ENCODE measurements around the gene TREM2. TPM values are rescaled to one million over a fixed set of nuclear protein-coding genes. Genes with fewer than 3 reads are reported as not detected.

TREM2 gene
- total RNA-seq, 1 donor from 2014 or later, result not detected

GRCh38 chr6:41200901-41201763 lies 38.2 kb upstream of the TREM2 start, which contains the start of gene TREML2:
Gene TREML2, minus strand, starts transcription at chr6:41201149. Its CDS starts 141 bp downstream, at chr6:41201008.
- no peaks in the 10 kb centered on the region for H3K9me3 Mint-ChIP-seq
- H3K27ac Mint-ChIP-seq (ENCODE audit: unreplicated experiment), result no peak within 1 kb of the TSS
- H3K27me3 Mint-ChIP-seq (ENCODE audit: low read depth), result peaks cover 16% of the 10 kb centered on the region
- no peaks in the 10 kb centered on the region for H3K4me1 Mint-ChIP-seq
- no peak for TF ChIP-seq CTCF (conservative IDR thresholded peaks at IDR 0.05)
- H3K4me3 Mint-ChIP-seq, result no peak within 1 kb of the TSS
- H3K36me3 Mint-ChIP-seq (ENCODE audit: low read depth), result no peaks in the 10 kb centered on the region
- DNase-seq (ENCODE audit: low read depth, low spot score), result no peak

DNA sequence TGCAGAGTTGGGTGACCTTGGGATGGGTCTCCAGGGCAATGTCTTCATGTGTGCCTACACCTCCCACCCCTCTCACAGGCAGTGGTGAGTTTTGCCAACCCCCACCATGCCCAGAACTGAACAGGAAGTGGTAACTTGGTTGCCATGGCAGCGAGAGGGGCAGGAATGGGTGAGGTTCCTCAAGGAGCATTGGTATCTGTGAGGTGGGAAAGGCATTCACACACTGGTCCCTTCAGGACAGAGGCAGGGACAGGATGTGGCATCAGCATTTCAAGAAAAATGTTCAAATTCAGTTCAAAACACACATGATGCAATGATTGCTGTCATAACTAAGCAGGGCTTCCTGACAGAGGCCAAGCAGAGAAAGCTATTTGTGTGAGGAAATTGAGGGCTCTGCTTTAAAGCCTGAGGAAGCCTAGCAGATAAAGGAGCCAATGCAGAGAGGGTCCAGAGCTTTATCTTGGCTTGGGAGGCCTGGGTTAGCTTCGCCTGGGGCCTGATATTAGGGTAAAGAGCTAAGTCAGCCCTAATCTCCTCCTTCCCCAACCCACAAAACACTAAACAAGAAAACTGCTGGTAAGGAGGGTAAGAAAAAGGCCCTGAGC lies 37.5 kb upstream of the TREM2 start:
- no peak for DNase-seq (ENCODE audit: low read depth, low spot score)
- Mint-ChIP-seq H3K27ac (ENCODE audit: unreplicated experiment) (no peak overlapping the region), H3K36me3 (ENCODE audit: low read depth) (no peaks in the 10 kb centered on the region), H3K4me3 (no peak overlapping the region), H3K4me1 (no peaks in the 10 kb centered on the region), H3K27me3 (ENCODE audit: low read depth) (peaks cover 19% of the 10 kb centered on the region), H3K9me3 (no peaks in the 10 kb centered on the region)
- TF ChIP-seq CTCF (conservative IDR thresholded peaks at IDR 0.05), result no peak

- no peak overlapping the region for H3K27ac Mint-ChIP-seq (ENCODE audit: unreplicated experiment)
- TF ChIP-seq CTCF (conservative IDR thresholded peaks at IDR 0.05), result no peak
Measured at GRCh38 chr6:41199552-41200246, 36.8 kb upstream of the TREM2 start.

GRCh38 chr6:41197234-41197633 lies 34.3 kb upstream of the TREM2 start:
- Mint-ChIP-seq H3K4me1 (no peaks in the 10 kb centered on the region), H3K27me3 (ENCODE audit: low read depth) (peaks cover 37% of the 10 kb centered on the region), H3K4me3 (no peak overlapping the region), H3K9me3 (no peaks in the 10 kb centered on the region), H3K27ac (ENCODE audit: unreplicated experiment) (no peak overlapping the region), H3K36me3 (ENCODE audit: low read depth) (no peaks in the 10 kb centered on the region)
- TF ChIP-seq CTCF (conservative IDR thresholded peaks at IDR 0.05), result no peak
- DNase-seq (ENCODE audit: low read depth, low spot score), result no peak

More at GRCh38 chr6:41199552-41200246, 36.8 kb upstream of the TREM2 start:
- DNase-seq (ENCODE audit: low read depth, low spot score), result no peak
- Mint-ChIP-seq H3K9me3 (no peaks in the 10 kb centered on the region), H3K27me3 (ENCODE audit: low read depth) (peaks cover 26% of the 10 kb centered on the region), H3K4me1 (no peaks in the 10 kb centered on the region), H3K36me3 (ENCODE audit: low read depth) (no peaks in the 10 kb centered on the region), H3K4me3 (no peak overlapping the region)

DNA sequence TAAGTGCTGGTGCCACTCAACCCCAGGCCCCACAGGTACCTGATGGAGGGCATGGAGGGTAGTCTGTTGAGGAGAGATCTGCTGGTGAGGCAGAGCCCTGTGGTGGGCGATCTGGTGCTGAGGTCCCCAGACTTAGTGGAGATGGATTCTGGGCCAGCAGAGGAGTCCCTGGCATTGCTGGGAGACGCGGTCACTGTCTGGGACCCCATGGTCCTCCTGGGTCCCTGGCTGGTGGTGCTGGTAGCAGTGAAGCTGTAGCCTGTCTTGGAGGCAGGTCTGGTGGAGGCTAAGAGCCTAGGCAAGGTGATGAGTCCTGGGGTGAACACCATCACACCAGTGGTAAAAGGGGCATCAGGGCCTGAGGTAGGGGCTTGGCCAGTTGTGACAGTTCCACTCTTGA lies 31.5 kb upstream of the TREM2 start:
- no peak for DNase-seq (ENCODE audit: low read depth, low spot score)
- H3K27me3 Mint-ChIP-seq (ENCODE audit: low read depth), result peaks cover 37% of the 10 kb centered on the region
- H3K27ac Mint-ChIP-seq (ENCODE audit: unreplicated experiment), result no peak overlapping the region
- no peak overlapping the region for H3K4me3 Mint-ChIP-seq
- no peaks in the 10 kb centered on the region for H3K4me1 Mint-ChIP-seq
- TF ChIP-seq CTCF (conservative IDR thresholded peaks at IDR 0.05), result no peak
- peaks cover 2% of the 10 kb centered on the region for H3K9me3 Mint-ChIP-seq
- no peaks in the 10 kb centered on the region for H3K36me3 Mint-ChIP-seq (ENCODE audit: low read depth)
